Stimulated activated CD4-positive, alpha-beta T cell treated with anti-CD3 and anti-CD28 coated beads, Interleukin-1b, Interleukin-23, amount 100 ng/mL, for 48 hours (primary cell): Measurements from ENCODE around the gene ACSS1.
"Not testable (repeated sequence)": the region's sequence is repeated elsewhere in the genome, so short reads cannot be mapped to it uniquely, and the experiment has no call there.

Source experiments
- DNase-seq: peaks from one replicate; pipeline ENCODE4 v3.0.0-alpha.2; 2020

Gene ACSS1

DNA sequence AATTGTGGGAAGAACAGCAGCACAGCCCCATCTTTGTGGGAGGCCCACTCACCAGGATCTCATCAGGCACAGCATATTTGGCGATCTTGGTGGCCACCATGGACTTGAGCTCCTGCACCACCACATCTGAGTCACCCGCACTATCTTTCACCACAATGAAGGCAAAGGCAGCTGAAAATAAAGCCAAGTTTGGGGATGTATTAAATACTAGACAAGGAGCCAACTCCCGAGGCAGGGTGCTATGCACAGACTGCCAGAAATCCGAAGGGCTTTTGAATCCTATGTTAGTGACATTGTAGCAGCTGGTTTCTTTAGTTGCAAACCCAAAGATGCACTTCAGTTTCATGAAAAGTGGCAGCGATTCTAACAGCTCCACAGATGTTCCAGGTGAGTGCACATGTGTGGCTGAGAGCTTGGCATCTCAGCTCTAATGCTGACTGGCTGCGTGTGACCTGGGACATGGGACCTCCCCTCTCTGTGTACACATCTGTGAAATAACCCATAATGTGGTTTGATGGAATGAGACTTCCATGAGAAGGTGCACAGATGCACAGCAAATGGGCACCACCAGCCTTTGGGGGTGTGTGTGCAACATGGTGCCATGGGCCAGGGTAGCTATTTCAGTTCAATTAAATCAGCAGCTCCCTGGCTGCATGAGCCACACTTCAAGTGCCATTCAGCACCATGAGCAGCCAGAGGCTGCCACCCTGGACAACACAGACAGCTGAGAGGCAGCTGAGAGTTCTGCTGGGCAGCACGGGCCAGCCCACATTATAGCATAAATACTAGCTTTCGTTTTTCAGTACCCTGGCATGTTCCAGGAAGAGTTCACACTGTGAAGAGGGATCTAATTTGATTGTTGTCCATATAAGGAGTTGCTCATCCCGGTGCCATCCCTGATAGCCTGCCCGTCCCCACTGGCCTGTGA lies 48.5 kb downstream of the ACSS1 start:
- no peak for DNase-seq

DNA sequence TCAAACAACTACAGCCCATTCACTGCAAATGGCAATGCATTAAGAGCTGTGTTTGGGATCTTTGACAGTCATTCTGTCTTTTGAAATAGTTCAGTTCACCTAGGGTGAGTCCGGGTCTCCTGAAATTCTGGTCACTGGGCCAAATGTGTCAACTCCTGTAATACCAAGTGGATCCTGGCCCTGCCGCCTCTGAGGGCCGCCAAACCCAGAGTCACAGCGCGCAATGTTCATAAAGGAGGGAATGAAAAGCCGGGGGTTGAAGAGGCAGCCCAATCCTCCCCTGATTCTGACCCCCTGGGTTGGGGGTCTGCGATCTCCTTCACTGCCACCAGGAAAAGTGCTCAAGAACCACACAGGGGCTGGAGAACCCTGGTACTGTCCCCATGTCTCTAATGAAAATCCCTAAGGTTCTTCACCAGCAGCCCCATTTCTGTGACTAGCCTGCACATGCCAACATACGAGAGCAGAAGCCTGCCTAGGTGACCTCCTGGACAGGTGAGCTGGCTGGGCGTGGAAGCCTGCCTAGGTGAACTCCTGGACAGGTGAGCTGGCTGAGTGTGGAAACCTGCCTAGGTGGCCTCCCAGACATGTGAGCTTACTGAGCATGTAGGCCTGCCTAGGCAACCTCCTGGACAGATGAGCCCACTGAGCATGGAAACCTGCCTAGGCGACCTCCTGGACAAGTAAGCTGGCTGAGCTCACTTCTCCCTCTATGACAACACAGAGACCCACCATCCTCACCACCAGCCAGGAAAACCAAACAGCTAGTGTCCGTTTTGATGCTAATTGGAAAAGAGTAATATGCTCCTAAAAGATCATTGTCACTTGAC lies 49.3 kb downstream of the ACSS1 start:
- DNase-seq, result no peak

DNA sequence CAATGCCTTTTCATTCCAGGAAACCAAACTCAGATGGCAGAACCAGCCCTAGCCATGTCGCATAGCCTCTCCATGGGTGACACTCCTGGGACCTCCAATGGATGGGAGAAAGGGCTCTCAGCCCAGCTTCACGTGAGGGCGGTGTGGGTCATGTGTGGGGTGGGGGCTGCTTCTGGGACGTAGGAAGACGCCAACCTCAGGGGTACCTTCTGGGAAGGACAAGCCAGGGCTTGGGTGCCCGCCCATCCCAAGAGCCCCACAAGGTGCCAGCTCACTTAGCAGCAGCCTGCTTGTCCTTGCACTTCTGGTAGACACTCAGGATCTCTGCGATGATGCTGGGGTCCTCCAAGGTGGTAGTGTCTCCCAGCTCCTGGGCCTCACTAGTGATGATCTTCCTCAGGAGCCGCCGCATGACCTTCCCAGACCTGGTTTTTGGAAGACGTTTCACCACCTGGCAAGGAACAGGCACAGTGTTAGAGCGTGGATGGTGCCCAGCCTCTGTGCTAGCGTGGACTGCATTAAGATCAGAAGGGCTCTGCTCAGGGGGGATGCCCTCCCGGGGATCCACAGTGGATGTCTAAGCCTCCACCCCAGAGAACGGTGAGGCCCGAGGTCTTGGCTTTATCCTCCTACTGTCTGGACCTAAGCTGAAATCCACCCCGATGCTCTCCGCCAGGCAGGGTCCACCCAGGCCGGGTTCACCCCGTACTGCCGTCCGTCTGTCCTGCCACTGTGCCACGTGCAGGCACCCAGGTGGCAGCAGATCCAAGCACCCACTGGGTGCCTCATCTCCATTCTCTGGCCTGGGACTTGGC lies 50.2 kb downstream of the ACSS1 start:
- DNase-seq, result no peak

DNA sequence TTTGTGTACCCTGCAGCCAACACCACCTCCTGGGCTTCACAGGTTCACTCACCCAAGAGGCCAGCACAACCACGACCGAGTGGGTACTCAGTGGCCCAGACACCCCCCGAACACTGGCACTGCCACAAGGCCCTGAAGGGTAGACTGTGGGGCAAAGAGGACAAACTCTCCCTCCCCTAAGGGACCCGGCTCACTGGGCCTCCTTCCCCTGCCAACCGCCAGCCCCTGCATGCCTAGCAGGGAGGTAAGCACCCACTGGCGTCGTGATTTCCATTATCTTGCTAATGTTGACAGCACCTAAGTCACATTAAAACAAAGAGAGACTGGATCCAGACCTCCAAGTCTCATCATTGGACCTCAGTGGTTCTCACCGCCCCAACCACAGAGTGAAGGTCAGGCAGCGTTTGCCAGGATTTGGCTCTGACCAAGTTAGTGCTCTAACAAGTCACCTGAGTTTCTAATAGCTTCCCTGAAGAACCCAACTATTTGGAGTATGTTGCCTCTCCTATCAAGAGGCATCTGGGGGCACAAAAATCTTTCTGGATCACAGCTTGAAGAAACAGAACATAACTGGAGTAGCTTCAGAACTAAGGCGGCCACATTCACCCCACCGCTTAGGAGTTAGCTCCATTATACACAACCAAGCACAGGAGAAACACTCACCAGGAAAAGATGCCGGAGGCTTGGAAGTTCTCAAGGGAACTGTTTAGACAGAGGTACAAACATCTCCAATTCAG lies 51.3 kb downstream of the ACSS1 start:
- DNase-seq, result no peak

DNA sequence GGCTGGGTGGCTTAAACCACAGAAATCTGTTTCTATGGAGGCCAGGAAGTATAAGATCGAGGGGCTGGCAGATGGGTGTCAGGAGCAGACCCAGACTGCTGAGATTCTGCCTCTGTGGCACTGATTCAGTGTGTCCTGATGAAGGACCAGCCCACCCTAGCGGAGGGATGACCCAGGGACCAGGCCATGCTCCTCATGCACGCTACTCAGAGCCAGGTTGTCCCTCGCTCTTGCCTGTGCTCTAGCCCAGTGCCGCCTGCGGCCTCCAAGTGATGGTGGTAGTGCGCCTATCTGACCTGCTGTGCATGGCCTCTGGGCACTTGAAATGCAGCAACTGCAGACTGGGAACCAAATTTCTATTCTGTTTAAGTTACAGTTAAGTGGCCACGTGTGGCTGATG lies 52.3 kb downstream of the ACSS1 start:
- DNase-seq, result no peak

DNA sequence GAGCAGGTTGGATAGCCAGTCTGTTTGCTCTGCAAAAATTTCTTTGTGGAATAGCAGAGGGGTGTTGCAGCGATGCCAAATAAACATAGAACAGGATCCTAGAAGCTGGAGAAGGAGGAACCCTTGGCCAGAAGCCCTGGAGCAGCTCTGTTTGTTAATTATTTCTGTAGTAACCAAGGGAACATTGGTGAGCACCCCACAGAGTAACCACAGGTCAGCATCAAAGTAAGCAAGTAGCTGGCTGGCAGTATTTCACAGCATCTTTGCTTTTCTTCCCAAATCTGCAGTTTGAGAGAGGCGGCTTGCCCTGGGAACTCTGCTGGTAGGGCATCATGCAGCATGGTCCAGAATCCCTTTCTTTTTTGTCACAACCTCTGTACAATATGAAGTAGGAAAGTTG lies 52.7 kb downstream of the ACSS1 start:
- DNase-seq, result no peak

DNA sequence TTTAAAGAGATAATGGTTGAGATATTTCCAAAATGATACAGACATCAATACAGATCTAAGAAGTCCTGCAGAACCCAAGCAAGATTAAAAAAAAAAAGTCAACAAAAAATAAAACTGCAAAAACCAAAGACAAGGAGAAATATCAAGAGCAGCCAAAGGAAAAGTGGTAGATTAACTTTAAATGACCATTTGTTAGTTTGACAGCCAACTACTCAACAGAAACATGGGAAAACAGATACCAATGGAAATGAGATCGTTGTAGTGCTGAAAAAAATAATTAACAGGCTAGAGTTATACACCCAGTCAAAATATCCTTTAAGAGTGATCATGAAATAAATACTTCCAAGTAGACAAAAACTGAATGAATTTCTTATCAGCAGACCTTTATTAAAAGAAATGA lies 54.9 kb downstream of the ACSS1 start:
- no peak for DNase-seq

DNA sequence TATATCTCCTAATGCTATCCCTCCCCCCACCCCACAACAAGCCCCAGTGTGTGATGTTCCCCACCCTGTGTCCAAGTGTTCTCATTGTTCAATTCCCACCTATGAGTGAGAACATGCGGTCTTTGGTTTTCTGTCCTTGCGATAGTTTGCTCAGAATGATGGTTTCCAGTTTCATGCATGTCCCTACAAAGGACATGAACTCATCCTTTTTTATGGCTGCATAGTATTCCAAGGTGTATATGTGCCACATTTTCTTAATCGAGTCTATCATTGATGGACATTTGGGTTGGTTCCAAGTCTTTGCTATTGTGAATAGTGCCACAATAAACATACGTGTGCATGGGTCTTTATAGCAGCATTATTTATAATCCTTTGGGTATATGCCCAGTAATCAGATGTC lies 56.6 kb downstream of the ACSS1 start:
- DNase-seq, result not testable (repeated sequence)

DNA sequence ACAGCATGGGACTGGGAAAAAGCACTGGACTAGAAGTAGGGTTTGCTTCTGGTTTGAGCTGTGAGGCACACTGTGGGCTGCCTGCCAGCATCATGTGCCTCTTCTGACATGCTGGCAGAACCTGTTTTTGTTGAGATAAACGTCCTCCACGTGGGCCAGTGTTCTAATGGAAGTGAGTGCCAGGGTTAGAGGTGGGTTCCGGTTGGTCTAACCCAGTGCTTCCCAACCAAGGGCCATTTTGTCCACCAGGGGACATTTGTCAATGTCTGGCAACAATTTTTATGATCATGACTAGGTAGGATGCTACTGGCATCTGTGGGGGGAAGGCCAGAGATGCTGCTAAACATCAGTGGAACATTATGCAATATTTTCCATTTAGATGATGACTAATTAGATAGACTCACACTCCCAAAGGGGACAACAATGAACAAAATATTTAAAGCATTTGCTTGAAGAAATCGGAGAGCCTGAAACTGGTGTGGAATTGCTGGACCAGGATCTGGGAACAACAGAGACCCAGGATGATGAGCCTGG lies 57.6 kb downstream of the ACSS1 start:
- DNase-seq, result no peak

DNA sequence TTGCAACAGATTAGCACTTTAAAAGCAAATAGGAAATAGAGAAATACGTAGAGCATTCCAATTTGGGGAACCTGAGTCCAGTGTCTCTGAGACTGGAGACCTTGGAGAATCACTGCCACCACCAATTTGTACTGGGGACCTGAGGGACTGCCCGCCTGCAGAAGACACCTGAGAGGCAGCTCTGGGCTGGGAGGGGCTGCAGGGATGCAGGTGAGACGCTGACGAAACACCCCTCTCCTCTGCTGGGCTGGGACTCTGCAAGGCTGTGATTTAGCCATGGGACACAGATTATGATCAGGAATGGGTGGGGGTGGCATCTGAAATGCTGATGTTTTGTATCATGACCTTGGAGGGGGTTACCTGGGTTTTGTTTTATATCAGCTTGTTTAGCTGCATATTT lies 58.4 kb downstream of the ACSS1 start:
- no peak for DNase-seq

DNA sequence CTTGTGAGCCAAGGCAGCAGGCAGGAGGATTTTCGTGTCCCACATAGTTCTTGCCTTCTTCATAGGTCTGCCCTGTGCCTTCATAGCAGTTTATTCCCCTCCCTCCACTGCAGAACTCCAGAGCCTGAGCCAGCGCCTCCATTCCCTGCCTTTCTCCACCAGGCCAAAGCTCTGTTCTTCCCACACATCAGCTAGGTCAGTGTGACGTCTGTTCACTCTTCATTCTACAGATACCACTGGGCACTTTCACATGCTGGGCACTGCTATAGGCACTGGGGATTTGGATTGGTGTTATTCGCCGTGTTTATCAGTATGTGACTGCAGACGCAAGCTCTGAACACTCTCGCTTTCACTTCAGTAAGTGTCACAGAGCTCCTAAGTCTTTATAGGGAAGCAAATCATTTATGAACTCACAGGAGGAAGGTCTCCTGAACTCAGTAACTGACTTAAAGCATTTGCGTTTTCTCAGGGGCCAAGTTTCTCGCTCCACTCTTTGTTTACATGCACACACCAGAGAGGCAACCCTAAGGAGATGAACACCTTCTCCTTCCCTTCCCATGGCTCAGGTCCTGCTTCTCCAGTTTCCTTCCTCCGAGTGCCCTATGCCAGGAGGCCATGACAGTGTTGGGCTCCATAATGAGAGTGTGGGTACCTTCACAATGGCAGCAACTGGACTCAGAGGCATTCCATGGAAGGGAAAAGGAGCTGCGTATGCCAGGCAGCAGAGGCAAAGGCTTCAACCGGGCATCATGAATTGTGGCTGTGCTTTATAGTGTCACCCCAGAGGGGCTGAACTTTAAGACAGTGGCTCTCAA lies 59.1 kb downstream of the ACSS1 start:
- DNase-seq, result no peak

DNA sequence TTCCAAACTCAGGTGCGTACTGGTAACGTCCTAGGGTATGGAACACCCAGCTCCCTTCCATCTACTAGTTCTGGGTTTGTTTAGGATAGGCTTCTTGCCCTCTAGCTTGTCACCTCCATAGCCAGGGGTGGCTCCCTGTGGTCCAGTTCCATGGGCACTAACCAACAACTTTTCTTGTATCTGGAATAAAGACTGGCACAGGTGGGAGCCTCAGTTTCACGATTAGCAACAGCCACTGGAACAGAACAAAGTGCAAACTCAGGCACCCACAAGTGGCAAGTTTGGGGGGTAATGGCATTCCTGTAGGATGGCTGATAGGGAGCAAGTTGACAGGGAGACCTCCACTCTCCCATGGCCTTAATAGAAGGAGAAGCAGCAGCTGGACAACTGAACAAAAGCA lies 59.8 kb downstream of the ACSS1 start:
- no peak for DNase-seq

DNA sequence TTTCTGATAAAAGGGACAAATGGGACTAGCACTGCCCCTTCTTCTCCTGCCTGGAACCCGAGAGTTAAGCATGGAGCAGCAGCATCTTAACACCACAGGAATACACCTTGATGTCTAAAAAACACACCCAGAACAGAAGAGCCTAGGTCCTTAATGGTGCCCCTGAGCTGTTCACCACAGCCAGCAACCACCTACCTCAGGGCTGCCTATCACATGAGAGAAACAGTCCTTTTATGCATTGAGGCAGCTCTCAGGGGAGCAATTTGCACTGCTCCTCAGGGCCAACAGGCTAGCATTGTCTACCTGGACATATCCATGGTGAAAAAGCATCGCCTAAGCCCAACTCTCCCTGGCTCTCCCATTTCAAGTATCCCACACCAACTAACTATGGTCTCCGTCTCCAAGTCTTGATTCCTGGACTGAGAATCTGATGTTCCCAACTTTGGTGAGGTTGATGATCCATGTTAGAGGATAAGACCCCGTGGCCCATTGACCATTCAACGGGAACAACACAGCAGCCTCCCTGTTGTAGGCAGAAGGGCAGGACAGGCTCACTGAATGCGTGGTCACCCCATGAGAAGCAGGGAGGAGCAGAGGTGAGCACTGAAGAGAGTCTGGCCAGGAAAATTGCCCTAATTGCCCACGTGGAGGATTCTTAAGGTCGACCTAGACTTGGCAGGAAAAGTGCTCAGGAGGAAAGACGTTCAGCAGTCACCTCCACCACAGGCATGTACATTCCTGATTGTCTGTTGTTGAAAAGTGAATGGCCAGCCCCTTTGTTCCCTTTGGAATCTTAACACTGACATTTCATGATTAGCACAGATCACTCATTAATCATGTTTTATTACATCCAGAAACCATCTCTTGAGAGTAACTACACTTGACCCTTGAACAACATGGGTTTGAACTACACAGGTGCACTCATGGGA lies 61.2 kb downstream of the ACSS1 start:
- no peak for DNase-seq

DNA sequence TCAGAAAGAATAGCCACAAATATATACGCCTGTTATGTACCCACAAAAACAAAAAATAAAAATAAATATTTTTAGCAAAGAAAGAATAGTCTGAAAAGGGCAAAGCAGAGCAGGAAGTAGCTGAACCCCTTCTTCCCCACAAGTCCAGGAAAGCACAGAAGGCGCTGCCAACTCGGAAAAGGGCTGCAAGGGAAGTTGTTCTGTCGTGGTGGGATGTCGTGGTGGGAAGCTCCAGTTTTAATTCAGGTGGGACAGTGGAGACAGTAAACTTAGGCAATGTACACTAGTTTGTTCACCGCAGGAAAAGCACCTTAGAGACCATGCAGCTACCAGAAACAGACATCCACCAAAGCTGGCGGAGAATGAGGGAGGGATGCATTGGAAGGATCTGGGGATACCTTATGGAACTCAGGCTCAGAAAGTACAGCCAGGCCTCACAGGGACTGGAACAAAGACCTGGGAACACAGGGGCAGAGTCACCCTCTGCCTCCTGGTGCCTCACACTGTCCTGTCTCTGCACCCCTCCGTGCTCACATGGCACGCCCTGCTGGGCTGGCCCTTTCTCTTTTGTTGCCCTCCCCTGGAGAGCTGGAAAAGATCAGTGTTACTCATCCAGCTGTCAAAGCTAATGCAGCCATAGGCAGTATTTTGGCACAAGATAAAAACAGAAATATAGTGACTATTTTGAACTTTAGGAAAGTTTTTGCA lies 62.0 kb downstream of the ACSS1 start:
- no peak for DNase-seq

DNA sequence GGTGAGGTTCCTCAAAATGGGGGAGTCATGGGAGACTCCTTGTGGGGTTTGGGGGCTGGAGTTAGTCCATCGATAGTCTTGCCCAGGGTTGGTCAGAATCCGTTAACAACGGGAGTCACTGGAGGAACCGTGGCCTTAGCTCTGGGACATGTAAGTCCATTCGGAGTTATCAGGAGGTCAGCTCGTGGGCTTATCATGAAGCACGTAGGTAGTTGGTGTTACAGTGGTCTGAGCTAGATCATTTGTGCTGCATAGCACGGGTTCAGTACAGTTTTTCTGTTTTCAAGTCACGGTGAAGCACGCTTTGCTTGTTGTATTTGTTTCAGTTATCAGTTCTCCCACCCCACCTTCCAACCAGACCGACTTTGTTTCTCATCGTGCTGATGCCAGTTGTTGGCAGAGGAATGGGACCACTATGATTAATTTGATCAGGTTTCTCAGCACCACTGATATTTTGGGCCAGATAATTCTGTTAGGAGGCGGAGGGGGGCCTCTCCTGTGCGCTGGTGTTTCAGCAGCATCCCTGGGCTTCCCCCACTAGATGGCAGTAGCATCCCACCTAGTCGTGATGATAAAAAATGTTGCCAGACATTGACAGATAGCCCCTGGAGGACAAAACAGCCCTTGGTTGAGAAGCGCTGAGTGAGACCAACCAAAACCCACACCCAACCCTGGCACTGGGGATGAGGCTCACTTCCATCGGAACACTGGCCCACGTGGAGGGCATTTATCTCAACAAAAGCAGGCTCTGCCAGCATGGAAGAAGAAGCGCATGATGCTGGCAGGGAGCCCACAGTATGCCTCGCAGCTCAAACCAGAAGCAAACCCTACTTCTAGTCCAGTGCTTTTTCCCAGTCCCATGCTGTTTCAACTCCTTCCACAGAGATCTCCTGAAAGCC lies 63.2 kb downstream of the ACSS1 start:
- DNase-seq, result peak; percentile 81

DNA sequence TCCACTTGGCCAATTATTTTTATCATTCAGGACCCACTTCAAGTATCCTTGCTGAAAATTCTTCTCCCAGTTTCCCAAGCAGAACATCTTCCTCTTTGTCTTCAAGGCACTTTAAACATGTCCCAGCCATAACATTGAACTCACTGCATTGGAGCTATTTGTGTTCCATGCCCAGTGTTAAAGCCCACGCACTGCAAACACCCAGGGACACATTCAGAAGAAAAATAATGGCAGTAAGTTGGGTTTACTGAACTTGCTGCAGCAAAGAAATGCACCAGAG lies 63.8 kb downstream of the ACSS1 start:
- no peak for DNase-seq

DNA sequence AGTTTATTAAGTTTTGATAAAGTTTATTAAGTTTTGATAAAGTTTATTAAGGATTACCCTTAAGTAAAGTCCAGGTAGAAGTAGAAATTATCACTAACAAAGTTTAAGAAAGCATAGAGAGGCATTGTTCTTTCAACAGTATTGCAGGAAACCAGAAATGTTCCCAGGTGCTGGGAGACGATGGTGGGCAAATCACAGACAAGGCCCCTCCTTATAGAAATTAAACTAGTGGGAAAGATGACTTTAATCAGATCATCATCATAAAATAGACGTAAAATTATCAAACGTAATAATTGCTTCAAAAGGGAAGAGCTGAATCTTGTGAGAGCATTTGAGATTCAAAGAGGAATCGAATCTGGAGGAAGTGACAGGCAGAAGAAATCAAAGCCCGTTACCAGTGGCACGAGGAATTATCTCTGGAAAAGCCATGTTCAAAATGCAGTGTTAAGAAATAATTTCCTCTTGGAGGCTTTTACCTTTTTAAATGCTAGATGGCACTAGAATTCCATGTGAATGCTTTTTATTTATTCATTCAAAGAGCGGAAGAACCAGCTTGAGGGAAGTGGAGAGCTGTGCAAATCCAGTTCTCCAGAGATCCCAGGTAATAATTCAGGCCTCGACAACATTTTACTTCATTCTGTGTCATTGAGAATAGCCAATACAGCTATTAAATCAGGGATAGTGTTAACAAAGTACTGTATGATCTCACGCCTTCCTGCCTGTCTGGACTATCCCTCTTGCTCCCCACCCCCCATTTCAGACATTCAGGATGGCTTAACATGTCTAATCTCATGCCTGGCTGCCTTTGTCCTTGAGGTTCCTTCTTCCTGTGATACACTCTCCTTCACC lies 64.4 kb downstream of the ACSS1 start:
- DNase-seq, result no peak
